HG03097 (cell line): ENCODE measurements around the gene FARP1.

Experiments
- ATAC-seq: cut with Tn5 transposase; IDR thresholded peaks from one replicate; pipeline ENCODE4 v1.9.1; 2021; ENCODE audit not compliant: unreplicated experiment, low FRiP score

The FARP1 gene

DNA sequence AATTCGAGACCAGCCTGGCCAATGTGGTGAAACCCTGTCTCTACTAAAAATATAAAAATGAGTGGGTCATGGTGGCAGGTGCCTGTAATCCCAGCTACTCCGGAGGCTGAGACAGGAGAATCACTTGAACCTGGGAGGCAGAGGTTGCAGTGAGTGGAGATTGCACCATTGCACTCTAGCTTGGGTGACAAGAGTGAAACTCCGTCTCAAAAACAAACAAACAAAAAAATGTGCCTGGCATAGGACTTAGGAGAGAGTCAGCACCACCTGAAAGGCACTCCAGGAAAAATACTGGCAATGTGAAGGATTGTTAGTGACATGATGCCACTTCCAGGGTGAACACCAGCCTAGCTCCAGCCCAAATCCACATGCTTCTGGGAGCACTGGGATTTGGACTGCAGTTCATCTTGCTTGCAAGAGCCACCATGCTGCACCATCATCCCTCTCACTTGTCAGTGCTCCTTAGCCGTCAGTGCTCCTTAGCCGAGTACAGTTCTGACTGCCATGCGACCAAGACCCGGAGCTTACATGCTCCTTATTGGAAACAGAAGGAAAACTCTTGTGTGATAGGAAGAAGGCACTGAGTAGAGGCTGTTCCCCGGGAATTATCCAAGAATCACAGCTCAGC, 179.3 kb downstream of the FARP1 start:
- no peak for ATAC-seq

DNA sequence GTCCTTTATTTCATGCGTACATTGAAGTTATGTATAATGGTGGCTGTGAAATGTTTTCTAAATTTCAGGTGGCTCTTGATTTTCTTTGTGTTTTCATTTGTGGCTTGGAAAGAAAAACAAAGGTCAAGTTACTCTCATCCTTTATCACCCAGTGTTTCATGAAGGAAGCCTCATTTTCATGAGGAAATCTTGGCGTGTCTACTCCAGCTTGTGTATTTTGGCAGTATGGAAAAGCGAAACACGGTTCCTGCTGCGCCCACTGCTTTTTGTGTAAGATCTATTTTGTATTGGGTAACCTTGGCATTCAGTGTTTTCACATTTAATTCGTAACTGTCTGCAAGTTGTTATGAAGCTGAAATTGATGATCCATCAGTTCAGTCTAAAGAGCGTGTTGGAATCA, 181.2 kb downstream of the FARP1 start:
- no peak for ATAC-seq

DNA sequence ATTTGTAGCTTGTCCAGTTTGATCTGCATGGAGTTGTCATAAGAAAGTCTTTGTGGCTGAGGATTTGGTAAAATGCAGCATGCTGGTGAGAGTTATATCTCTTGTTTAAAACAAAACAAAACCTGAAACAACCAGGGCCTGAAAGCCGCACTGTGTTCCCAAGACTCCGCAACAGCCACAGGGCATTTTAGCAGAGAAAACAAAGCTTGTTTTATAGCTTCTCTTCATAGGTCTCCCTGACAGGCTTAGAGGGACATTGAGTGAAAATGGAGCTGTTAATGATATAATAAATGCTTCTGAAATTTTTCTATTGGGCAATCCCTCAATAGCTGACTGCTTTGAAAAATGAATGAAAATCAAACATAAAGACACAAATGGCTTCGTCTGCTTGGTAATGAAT, 182.8 kb downstream of the FARP1 start:
- no peak for ATAC-seq

DNA sequence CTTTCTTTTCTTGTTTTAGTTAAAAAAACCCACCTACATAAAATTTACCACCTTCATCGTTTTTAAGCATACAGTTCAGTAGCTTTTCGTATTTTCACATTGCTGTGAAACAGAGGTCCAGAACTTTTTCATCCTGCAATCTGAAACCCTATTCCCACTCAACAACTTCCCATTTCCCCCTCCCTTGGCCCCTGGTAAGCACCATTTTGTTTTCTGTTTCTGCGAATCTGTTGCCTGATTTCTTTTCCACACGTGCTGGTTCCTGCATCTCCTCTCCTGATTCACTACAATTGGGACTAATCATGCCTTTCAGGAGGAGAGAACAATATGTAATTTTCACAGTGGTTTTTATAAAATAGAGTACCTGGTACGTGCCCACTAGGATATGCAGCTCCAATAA, 183.4 kb downstream of the FARP1 start:
- no peak for ATAC-seq

DNA sequence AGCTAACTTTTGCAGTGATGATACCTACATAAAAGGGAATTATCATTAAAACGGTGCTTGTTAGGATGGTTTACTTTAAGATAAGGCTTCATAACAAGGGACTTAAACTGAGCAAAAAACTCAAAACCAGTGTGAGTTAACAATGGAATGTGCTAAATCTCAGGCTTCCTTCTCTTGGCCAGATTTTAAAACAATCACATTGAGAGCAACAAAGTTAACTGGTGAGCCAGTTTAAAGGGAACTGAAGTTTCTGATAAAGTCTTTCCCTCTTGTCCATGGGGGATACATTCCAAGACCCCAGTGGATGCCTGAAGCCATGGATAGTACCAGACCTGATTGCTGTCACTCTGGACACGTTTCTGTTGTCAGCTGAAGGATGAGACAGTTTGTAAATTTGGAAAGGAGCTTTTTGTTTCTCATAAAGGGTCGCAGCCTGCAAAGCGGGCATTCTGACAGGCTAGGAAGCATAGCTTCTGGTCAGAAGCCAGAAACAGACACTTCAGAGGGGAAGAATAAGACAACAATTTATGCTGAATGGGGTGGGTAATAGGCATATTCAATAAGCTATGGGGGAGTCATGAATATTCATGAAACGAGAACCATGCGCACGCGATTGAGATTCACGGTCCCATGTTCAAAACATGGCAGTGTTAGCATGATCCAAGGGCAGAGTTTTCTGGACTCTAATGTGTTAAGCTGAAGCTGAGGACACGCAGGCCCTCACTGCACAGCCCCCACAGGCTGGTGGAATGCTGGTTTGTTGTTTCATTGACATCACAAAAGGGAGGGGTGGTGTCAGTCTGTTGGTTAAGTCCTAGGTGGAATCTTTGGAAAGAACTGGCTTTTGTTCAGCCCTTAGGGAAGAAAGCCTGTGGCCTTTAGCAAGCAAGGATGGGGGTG, 184.7 kb downstream of the FARP1 start:
- no peak for ATAC-seq

DNA sequence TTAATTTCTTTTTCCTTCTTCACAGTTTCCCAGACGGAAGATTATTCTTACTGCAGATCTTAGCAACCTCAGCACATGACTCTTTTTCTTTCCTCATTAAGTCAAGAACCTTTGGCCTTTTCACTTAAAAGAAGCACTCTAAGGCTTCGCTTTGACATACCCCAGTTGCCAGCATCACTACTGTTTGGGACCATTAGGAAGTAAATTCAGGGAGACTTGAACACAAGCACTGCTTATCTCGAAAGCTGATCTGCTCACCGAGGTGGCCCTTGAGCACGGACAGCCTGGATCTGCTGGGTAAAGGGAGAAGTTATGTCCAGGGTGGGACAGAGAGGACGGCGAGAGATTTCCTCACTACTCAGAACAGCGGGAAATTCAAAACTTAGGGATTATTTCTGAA, 185.6 kb downstream of the FARP1 start:
- no peak for ATAC-seq

DNA sequence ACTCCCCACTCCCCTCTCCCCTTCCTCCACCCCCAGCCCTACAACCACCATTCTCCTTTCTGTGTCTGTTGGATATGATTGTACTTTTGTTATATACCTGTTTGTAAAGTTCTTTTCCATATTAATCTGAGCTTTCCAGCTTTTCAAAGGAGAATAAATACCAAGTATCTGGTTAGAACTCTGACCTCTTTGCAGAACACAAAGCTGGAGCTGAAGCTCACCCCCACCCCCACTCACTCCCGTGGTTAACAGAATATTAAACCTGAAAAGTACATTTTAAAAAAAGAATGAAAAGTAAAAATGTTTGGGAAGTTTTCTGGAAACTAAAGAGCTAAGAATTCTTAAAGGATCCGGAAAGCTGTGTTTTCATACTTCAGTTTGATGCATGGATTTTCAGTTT, 189.3 kb downstream of the FARP1 start:
- no peak for ATAC-seq

DNA sequence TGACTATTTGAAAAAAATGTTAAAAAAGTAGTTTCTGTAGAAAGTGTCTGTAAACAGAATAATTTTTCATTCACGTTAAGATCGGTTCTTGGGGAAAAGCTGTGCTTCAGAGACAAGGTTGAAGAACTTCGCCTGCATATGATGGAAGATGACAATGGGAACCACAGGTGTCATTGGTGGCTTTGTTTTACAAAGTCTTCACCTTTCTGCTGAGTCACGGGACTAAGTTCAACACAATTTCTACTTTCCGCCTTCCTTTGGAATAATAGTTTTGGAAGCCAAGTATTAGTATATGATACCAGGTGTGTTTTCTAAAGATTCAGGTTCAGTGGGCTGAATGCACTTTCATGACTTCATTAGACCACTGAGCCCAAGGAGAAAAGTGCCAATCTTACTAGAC, 189.8 kb downstream of the FARP1 start:
- ATAC-seq: no peak

DNA sequence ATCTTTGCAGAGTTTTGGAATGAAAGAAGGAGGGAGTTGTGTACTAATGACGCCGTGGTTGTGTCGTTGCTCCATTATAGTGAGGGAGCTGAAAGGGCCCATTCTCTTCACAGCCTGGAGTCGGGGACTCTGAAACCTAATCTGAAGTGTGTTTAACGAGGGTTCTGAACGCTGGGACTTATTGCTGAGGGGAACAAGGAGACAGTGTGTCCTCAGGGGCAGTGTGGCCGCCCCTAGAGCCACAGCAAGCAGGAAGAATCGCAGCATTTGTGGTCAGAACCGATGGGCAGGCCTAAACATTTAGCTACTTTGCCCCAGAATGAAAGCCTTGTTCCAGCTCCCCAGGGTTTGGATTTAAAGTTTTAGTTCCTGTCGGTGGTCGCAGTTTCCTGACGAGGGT, 190.6 kb downstream of the FARP1 start:
- ATAC-seq: no peak

DNA sequence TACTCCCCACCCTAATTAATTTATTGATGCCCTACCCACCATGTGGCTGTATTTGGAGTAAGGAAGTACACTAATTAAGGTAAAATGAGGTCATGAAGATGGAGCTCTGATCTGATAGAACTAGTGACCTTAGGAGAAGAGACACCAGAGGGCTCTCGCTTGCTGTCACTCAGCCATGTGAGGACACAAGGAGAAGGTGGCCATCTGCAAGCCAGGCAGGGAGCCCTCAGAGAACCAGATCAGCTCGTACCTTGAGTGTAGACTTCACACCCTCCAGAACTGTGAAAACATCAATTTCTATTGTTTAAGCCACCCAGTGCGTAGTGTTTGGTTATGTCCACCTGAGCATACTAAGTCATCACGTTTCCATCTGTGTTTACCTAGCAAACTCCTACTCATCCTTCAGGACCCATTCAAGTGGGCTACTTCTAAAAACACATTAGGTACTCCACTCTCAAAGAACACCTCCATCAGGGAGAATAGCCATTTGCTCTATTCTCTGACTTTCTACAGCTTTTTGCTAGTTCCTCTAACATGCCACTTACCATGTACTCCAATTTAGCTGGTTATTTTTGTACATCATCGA, 191.8 kb downstream of the FARP1 start:
- no peak for ATAC-seq

DNA sequence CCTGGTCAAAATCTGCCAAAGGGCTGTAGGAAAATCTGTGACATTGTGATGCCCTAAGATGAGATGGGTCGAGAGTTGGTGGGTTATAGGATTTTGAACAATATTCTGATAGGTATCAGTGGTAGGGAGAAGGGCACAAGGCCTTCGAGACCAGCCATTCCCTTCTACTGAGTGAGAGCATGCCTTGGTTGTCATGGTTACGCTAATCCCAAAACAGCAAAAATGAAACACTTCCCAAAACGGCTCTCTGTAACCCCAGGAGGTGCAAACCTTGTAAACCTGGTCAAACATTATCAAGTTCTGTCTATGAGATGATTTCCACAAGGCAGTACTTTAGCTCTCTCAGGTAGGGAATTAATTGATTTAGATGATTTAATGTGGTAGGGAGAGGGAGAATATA, 192.8 kb downstream of the FARP1 start:
- ATAC-seq: no peak

DNA sequence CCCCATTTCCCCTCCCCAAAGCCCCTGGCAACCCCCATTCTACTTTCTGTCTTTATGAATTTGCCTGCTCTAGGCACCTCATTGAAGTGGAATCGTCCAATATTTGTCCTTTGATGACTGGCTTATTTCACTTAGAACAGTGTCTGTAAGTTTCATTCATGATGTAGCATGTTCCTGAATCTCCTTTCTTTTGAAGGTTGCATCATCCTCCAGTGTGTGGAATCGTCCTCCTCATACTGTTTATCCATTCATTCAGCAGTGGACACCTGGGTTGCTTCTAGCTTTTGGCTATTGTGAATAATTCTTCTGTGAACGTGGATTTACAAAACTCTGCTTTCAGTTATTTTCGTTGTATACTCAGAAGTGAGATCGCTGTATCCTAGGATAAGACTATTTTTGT, 195.4 kb downstream of the FARP1 start:
- no peak for ATAC-seq

DNA sequence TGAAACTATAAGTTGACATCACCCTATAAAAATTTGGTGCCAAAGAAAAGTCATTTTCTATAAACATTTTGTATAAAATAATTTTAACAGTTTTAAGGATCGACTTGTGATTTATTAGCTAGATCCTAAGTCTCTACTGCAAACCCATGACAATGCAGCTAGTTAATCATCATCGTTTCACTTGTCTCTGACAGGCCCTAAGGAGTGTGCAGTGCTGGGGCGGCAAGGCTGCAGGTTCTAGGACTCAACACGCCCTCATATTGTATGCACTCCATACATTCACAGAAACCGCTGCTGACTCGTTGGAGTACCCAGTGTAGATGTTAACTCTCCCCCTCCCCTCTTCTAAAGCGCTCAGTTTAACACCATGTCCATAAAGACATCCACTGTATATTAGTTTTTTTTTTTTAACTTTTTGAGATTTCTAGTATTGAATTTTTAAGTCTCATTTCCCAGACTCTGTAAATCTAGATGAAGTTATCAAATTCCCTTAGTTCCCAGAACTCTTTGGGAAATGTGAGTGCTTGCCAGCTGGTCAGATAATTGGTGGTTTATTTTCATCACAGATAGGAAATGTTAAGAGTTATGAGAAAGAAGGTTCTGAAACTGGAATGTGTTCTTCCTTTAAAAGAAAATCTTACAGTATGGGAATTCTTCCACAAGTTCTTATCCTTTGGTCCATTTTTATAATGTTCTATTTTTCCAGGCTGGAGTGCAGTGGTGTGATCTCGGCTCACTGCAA, 197.0 kb downstream of the FARP1 start:
- ATAC-seq: no peak

DNA sequence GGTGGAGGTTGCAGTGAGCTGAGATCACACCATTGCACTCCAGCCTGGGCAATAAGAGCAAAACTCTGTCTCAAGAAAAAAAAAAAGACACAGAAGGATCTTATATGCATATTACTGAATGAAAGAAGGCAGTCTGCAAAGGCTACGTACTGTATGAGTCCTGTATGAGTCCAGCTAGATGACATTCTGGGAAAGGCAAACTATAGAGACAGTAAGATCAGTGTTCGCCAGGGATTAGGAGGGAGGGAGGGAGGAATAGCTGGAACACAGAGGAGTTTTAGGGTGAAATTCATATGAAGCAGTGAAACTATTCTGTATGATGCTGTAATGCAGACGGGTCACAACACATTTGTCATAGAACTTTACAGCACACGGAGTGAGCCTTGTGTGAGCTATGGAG, 200.1 kb downstream of the FARP1 start:
- ATAC-seq: no peak

DNA sequence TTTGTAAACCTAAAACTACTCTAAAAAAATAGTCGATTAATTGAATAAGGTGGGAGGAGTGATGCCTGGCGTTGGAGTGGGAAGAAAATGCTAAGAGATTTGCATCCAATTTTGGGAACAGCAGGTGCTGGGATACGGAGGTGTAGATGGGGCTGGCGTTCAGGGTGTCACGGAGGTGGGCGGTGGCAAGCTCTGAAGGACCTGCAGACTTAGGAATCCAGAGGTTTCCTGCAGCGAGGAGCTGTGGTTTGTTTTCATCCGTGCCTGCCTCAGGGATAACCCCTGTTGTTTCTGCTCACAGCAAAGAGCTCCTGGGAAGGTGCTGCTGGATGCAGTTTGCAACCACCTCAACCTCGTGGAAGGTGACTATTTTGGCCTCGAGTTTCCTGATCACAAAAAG, 200.6 kb downstream of the FARP1 start:
- ATAC-seq: no peak

DNA sequence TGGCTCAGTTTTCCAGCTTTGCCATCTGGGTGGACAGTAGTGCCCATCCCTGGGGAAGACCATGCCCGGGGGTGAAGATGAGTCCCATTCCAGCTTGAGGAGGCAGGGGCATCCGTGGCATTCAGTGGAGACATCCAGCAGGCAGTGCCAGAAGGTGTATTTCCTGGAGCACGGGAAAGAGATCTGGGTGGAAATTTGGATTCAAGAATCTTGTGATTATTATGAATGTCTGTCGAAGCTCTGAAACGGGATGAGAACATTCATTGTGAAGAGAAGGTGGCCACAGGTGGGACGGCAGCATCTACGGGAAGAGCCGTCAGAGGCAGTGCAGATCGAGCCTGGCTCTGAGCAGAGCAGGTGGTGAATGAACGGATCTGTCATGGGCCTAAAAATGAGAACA, 201.5 kb downstream of the FARP1 start:
- no peak for ATAC-seq

DNA sequence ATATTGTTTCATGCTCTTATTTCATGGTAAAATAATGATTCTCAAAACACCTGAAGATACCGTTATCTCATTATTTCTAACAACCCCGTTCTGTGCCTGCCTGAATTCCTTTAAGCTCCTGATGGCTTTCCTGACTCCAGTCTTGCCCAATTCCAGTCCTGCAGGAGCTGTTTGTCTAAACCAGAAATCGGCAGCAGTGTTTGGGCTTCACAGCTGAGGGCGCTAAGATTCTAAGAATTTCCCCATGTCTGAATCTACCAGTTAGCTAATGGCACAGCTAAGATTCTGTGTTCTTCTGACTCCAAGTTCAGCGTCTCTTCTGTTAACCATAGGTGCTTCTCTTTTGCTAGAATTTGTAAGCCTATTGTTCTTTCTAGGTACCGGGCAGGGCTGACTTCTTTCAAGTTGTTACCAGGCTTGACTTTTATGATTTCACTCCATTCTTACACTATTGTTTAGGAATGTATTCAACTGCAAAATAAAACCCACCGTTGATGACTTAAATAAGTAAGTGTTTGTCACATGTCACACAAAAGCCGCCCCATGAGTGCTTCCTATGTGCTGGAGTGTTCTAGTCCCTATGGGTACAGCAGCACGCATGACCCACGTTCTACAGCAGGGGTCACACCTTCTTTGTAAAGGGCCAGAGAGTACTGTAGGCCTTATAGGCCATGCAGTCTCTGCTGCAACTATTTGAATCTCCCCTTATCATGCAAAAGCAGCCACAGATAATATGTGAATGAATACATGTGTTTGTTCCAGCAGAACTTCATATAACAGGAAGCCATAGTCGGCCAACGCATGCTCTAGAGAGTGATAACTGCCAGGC, 202.4 kb downstream of the FARP1 start:
- no peak for ATAC-seq

DNA sequence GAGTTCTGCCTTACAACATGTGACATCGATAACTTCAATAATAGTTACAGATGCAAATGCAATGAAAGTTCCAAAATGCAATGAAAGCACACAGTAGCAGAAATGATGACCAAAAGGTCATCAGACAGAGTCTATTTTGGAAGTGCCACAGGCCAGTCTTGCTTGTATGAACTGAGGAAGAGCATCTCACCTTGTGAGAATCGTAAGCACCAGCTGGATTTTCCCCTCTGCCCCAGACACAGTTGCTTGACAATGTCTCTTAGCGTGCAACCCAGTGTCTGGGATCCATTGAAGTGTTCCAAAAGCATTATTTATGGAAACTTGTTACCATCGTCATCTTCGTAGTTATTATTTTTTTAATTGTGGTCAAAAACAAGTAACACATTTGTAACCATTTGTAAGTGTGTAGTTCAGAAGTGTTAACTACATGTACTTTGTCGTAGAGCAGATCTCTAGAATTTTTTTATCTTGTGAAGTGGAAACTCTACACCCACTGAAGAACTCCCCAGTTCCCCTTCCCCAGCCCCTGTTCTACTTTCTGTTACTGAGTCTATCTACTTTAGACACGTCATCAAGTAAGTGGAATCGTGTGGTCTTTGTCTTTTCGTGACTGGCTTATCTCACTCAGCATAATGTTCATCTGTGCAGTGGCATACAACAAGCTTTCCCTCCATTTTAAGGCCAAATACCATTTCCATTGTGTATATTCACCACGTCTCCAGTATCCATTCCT, 204.2 kb downstream of the FARP1 start:
- no peak for ATAC-seq

DNA sequence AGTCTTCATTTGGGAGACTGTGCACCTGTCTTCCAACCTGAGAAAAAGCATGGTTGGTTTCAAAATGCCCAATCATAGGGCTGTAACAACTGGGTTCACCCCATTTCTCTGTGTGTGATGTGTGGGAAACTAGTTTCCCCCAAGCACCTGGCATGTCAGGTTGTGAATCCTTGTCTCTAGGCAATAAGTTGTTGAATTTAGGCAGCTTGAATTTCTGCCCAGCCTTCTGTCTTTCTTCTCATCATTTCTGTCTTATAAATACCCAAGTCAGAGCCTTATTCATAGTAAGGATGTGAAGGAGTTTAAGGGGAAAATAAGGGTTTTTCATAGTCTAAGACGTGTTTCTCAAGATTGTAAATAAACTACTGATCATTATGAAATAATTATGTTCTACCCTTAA, 204.9 kb downstream of the FARP1 start:
- ATAC-seq: no peak
